Superior temporal gyrus (tissue), 1 donor: ENCODE measurements around the gene IRGQ.
"Not testable (repeated sequence)": the region's sequence is repeated elsewhere in the genome, so short reads cannot be mapped to it uniquely, and the experiment has no call there.

Experiments used
- DNase-seq: peaks from one replicate; pipeline ENCODE4 v3.0.0-alpha.2; 2016; ENCODE audit errors: extremely low spot score

Gene IRGQ

GRCh38 chr19:43574424-43575155, 21.3 kb downstream of the IRGQ start:
- no peak for DNase-seq

GRCh38 chr19:43572171-43572588, 23.8 kb downstream of the IRGQ start:
- no peak for DNase-seq

GRCh38 chr19:43570174-43570791, 25.7 kb downstream of the IRGQ start:
- no peak for DNase-seq

- DNase-seq = no peak
Measured at GRCh38 chr19:43569657-43570056, 26.3 kb downstream of the IRGQ start.

GRCh38 chr19:43564800-43565199, 31.1 kb downstream of the IRGQ start:
- DNase-seq = peak; percentile 41

GRCh38 chr19:43563816-43564457, 32.0 kb downstream of the IRGQ start:
- no peak for DNase-seq

- DNase-seq = peak; percentile 84
Measured at GRCh38 chr19:43562698-43563241, 33.2 kb downstream of the IRGQ start.

- no peak for DNase-seq
Measured at GRCh38 chr19:43562226-43562697, 33.7 kb downstream of the IRGQ start.

GRCh38 chr19:43561139-43561970, 34.6 kb downstream of the IRGQ start:
- no peak for DNase-seq

- no peak for DNase-seq
Measured at GRCh38 chr19:43560687-43561086, 35.2 kb downstream of the IRGQ start.

- peak; percentile 87 for DNase-seq
Measured at GRCh38 chr19:43555185-43555770, 40.7 kb downstream of the IRGQ start.

- DNase-seq = no peak
Measured at GRCh38 chr19:43554317-43554895, 41.5 kb downstream of the IRGQ start.

- no peak for DNase-seq
Measured at GRCh38 chr19:43553656-43554055, 42.3 kb downstream of the IRGQ start.

- DNase-seq = no peak
Measured at GRCh38 chr19:43552616-43553015, 43.3 kb downstream of the IRGQ start.

GRCh38 chr19:43552198-43552450, 43.8 kb downstream of the IRGQ start:
- DNase-seq = no peak

- DNase-seq = no peak
Measured at GRCh38 chr19:43551399-43552197, 44.3 kb downstream of the IRGQ start.

- no peak for DNase-seq
Measured at GRCh38 chr19:43548706-43549105, 47.2 kb downstream of the IRGQ start.

- not testable (repeated sequence) for DNase-seq
Measured at GRCh38 chr19:43547926-43548325, 48.0 kb downstream of the IRGQ start.

GRCh38 chr19:43546581-43546980, 49.4 kb downstream of the IRGQ start:
- no peak for DNase-seq

GRCh38 chr19:43545981-43546380, 50.0 kb downstream of the IRGQ start:
- DNase-seq = no peak
